LoVo (cell line): ENCODE data around the gene GAB2.
"Not testable (repeated sequence)": the region's sequence is repeated elsewhere in the genome, so short reads cannot be mapped to it uniquely, and the experiment has no call there.

ENCODE experiments used
- DNase-seq: peaks from one replicate; pipeline ENCODE4 v3.0.0-alpha.2; 2016; ENCODE audit warnings: low spot score

The GAB2 gene

GRCh38 chr11:78277314-78277994 is 140.2 kb downstream of the GAB2 start:
- DNase-seq, result peak; percentile 84

DNA sequence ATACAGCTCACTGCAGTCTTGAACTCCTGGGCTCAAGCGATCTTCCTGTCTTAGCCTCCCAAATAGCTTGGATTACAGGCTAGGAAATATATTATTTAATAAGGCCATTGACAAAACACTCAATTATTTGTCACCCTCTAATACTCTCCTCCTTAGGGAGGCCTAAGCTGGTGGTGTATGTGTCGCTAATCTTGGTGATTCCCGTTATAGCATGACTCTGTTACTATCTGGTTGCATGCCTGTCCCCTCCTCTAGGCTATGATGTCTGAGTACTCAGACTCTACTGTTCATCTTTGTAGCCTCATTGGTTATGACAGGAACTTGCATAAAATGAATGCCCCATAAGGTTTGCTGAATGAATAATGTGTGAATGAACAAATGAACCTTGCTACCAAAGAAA is 141.3 kb downstream of the GAB2 start:
- no peak for DNase-seq

- no peak for DNase-seq
Measured at GRCh38 chr11:78274739-78275138, 142.9 kb downstream of the GAB2 start.

- not testable (repeated sequence) for DNase-seq
Measured at GRCh38 chr11:78272625-78273269, 144.9 kb downstream of the GAB2 start.

GRCh38 chr11:78271801-78272200 is 145.8 kb downstream of the GAB2 start:
- DNase-seq, result not testable (repeated sequence)

DNA sequence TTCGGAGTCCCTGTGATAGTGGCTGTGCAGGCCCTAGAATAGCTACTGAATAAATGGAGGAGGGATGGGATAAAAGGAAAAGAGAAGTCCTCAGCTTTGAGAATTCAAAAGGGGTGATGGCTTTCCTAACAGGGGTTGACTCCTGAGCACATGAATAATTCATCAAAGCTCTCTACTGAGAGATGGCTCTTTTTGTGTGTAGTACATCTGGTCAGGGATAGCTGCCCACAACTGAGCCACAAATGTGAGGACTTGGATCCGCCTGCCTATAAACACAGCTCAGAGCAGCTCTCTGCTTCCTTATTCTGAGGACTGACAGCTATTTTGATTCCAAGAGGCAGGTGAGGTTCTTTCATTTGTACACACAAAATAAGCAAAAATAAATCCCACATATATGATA is 146.6 kb downstream of the GAB2 start:
- DNase-seq, result no peak

DNA sequence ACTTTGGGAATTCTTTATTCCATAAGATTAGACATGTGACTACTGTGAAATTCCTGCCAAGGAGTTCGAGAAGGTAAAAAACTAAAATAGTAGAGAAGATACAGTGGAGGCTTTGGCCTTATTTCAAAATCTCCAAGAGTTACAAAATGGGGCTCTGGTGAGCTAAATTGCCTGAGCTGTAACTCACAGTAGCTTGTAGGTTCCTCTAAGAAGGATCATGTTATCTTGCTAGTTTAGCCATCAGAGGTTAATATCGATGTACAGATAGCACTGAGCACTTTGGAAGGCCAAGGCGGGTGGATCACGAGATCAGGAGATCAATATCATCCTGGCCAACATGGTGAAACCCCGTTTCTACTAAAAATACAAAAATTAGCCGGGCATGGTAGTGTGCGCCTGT is 147.8 kb downstream of the GAB2 start:
- no peak for DNase-seq

DNA sequence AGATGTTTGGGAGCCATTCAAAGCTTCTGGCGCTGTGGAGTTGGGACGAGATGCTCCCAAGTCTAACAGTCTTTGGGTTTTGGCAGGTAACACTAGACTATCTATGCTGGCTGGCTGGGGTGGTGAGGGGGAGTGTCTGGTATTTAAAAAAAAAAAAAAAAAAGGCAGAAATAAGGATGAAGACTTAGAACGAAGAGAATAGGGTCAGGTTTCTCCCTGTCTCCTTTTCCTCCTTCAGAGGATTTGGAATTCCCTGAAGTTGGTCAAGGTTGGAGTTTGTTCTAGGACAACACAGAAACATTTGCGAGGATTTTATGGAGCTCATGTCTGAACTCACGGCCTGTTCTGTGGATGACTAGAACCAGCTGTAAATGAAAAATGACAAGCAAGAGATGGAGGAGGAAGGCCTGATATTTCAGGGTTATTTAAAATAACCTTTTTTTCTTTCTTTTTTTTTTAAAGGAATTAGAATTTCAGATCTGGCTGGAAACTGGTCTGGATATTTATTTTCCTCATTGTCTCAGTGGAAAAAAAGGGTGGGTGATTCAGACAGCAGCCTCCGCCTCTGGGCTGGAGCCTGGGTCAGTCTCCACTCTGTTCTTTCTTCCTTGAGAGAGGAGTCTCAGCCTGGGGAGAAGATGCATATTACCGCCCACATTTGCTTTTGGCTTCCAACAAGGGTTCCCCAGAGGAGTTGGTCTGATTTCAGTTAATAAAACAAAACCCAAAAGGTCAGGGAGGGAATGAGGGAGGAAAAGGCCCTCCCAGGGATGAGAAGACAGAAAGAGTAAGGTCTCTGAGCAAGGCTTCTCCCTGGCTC is 148.8 kb downstream of the GAB2 start:
- no peak for DNase-seq

DNA sequence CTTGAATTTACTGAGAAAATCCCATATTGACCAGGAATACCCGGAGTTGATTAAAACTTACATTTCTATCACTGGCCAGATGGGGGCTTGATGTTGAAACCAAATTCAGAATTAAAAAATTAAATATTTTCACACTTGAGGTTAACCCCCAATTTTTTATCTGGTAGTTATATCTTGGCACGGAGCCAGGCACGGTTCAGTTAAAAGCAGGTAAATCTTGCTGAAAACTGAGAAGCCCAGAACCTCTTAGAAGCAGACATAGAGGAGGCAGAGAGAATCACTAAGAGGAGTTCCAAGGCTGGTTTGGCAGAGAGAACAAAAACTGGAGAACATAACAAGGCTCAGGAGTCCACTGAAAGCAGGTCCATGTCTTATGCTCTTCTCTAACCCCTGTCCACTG is 151.2 kb downstream of the GAB2 start:
- no peak for DNase-seq

GRCh38 chr11:78265326-78265725 is 152.3 kb downstream of the GAB2 start:
- DNase-seq, result no peak

- DNase-seq, result no peak
Measured at GRCh38 chr11:78262691-78263090, 154.9 kb downstream of the GAB2 start.

- DNase-seq, result no peak
Measured at GRCh38 chr11:78262238-78262637, 155.4 kb downstream of the GAB2 start.

DNA sequence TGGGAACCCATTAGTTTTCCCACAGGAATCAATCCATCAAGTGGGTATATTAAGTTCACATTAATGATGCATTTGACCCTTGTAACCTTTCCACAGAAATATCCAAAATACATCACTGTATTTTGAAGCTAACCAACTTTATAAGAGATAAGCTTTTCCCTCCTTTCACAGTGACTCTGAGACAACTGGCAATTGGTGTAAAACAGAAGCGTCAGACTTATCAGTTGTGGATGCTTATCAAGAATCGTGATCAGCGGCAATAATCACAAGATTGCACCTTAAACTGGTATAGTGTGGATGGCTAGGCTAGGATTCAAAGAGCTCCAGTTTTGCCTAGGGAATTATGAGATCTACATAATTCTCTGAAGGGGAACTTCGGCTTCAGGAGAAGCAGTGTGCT is 155.8 kb downstream of the GAB2 start:
- DNase-seq, result no peak

- no peak for DNase-seq
Measured at GRCh38 chr11:78261367-78261766, 156.3 kb downstream of the GAB2 start.

DNA sequence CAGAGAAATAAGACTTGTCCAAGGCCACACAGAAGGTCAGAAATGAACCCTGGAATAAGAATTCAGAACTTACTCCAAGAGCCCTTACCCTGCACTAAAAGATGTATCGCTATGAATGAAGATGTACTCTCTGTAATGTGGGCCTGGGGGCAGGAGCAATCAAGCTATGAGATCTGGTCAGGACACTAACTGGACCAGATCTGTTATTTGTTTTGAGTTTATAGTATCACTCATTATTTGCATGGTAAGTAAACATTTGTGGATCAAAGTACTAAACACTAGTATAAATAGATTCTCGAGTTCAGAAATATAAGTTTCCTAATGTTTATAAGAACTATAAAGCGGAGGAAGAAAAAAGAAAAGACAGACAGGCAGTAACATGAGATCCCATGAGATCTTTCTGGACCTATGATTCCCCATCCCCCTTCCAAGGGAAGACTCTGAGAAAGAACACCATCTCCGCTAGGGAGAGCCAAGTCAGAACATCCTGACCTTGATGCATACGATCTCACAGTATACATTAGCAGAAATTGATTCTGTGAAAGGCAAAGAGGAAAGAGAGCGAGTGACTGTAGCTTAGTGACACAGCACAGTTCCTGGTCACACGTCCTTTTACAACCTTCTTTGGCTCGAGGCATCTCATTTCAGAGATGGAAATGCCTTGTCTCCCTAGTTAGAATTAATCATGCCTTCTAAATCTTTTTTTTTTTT is 157.7 kb downstream of the GAB2 start:
- no peak for DNase-seq

- DNase-seq, result no peak
Measured at GRCh38 chr11:78257654-78258053, 160.0 kb downstream of the GAB2 start.

- DNase-seq, result peak; percentile 5
Measured at GRCh38 chr11:78256962-78257361, 160.7 kb downstream of the GAB2 start.

- DNase-seq, result no peak
Measured at GRCh38 chr11:78255919-78256318, 161.7 kb downstream of the GAB2 start.

- DNase-seq, result no peak
Measured at GRCh38 chr11:78254268-78254667, 163.4 kb downstream of the GAB2 start.

DNA sequence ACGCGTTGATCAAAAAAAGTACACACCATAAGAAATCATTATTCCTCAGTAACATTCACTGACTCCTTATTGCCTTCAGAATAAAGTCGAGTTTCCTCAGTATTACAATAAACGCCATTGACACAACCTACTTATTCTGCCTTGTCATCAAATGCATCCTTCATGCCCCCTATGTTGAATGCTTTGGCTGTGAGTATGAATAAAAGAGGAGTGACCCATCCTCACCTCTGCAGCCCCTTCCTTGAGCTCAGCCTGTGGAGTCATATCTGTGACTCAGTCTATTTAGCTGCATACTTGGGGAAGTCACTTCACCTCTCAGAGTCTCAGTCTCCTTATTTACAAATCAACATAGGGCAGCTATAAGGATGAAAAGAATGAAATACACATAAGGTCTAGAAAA is 163.8 kb downstream of the GAB2 start:
- DNase-seq, result no peak

DNA sequence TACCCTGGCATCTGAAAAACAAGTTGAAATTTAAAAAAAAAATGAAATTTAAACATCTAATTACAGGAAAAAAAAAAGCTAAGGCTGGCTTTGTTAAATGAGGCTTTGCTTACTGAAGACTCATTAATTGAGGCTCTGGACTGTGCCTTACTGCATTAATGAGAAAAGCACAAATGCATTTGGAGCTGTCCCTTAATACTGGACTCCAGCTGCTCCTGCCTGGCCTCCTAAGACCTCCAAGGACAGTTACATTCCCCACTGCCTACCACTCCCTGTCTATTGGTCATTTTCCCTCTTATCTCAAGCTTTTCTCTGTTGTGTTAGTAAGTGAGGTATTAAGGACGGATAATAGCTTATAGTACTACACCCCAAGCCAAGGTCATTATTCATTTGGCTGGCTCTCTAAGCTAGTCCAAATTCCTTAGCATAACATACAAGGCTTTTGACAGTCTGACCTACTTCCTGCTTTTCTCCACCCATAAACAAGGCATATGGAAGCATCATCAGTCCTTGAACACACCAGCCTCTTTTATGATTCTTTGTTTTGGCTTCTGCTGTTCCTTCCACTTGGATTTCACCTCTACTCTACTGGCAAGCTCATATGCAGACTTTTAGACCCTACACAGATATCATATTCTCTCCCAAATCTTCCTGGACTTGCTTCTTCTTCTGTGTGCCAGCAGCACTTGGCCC is 166.4 kb downstream of the GAB2 start:
- DNase-seq, result no peak

GRCh38 chr11:78250099-78250498 is 167.5 kb downstream of the GAB2 start:
- DNase-seq, result no peak
